HG03039 (cell line): ENCODE measurements around the gene NCF4.

Experiments used
- ATAC-seq: cut with Tn5 transposase; IDR thresholded peaks from one replicate; pipeline ENCODE4 v1.9.1; 2021; ENCODE audit warnings: mild to moderate bottlenecking, moderate library complexity; ENCODE audit not compliant: unreplicated experiment

The NCF4 gene

DNA sequence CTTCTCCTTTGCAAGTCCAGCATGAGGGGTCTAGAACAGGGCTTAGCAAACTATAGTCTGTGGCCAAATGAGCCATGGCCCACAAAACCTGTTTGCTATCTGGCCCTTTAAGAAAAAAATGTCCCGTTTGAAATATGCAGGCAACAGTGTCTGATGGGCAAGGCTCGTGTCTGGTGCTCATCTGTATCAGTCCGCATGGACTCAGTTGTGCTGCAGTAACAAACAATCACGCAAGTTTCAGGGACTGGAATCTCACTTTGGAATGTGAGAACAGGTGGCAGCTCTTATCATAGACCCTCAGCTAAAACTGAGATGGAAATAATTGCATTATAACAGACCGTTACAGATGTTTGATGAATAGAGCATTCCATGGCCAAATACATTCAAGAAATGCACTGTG lies 24.9 kb upstream of the NCF4 start:
- no peak for ATAC-seq

DNA sequence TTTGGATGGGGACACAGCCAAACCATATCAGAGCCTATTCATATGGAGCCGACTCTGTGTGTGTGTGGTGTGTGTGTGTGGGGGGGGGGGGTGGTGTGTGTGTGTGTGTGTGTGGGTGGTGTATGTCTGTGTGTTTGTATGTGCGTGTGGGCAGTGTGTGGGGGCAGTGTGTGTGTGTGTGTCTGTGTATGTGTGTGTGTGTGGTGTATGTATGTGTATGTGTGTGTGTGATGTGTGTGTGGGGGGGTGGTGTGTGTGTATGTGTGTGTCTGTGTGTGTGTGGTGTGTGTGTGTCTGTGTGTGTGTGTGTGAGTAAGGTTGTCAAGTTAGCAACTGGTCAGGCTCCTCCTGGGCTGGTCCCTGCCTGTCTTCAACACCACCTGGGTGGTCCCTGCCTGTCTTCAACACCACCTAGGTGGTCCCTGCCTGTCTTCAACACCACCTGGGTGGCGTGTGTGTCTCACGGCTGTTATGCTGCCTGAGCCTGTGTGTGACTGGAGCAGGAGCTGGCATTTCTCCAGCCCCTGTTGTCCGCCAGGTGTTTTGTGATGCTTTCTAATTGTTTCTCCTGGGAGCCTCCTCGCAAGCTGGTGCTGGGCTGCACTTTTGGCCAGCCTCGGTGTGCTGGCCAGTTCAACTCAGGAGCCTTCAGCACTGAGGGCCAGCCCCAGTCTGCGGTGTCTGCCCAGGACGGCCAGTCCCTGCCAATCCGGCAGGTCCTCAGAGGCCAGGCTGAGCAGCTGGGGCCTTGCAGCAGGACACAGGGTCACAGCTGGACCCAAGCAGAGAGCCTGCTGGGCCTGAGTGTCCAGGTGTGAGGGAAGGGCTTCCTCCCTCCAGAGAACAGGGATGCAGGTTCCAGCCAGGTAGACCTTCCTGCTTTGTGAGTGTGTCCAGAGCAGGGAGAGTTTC lies 22.4 kb upstream of the NCF4 start:
- no peak for ATAC-seq

DNA sequence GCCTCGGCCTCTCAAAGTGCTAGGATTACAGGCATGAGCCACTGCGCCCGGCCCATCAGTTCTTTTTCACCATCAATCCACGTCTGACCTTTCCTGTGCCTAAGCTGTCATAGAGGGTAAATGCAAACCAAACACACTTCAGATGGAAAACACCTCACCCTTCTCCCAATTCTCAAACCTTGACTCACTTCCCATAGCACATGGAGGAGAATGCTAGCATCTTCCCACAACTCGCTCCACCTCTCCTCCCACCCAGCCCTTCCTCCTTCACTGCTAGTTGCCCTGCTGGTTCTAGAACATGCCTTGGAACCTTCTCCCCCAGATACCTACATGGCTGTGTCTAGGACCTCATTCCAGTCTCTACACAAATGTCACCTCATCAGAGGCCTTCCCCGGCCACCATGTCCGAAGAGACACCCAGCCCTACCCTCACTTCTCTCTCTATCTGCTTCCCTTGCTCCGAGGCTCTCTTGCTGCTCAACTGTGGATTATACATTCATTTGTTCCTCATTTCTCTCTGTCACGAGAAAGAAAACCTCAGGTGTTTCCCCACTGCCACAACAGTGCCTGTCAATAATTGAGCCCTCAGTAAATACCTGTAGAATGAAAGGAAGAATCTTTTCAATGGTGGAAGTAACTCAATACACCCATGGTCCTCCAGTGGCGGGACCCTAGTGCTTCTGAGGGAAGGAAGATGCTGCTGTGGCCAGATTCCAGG lies 21.3 kb upstream of the NCF4 start:
- ATAC-seq, result no peak

DNA sequence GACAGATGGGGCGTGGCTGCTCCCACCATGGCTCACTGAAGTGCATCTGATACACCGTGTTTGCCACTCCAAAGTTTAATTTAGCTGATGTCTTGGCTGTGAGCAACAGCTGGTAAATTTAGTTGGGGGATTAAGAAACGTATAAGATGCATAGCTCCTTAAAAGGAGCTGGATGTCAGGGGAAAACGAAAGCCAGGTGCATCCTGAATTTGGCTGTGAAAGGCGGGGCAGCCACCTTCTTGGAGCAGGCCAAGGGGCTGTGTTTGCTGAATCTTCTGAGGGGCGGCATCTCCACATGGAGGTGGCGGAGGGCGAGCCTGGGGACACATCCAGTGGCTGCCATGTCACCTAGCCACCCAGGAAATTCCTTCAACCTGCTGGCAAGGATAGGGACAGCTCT lies 20.7 kb upstream of the NCF4 start:
- no peak for ATAC-seq

DNA sequence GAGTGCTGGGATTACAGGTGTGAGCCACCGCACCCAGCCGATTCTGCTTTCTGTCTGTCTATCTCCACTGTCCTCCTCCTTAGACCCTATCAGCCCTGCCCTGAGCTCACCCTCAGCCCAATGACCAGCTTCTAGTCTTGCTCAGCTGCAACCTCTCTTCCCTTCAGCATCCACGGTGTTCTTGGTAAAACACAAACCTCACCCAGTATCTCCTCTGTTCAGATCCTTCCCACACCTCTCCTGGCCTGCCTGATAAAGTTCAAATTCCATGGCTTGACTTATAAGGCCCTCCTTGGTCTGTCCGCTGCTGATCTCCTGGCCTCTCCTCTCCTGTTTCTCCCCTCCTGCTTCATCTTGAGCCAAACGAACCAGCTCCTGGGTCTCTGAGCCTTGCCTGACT lies 14.5 kb upstream of the NCF4 start:
- no peak for ATAC-seq

DNA sequence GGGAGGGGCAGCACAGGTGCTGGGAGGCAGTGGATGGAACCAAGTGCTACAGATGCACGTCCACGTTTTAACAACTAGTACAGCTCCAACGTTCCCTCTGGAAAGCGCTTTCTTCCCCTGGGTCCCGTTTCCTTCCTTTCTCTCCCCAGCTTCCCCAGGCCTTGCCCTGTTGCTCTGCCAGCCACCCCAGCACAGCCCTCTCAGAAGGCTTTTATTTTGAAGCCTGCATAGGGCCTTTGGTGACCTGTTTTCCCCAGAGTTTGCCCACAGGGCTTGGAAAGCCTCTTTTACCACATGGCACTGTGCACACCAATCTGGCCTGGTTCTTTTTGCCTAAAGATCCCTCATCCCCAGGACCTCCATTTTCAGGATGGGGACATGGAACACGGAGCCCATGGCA lies 13.9 kb upstream of the NCF4 start:
- ATAC-seq, result no peak

DNA sequence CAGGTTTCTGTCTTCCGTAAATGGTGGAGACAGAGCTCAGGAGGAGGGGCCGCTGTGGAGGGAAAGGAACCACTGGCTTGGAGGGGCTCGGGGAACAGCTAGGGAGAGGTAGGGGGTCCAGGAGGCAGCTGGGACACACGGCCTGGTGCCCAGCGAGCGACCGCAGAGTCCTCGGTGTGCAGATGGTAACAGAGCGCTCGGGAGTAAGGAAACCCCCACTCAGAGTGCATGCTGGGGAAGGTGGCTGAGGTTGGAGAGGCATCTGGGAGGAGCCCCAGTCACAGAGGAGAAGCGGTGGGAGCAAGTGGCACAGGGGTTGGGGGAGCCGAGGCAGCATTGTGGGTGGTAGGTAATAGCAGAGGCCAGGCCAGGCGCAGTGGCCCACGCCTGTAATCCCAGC lies 10.8 kb upstream of the NCF4 start:
- ATAC-seq, result no peak

DNA sequence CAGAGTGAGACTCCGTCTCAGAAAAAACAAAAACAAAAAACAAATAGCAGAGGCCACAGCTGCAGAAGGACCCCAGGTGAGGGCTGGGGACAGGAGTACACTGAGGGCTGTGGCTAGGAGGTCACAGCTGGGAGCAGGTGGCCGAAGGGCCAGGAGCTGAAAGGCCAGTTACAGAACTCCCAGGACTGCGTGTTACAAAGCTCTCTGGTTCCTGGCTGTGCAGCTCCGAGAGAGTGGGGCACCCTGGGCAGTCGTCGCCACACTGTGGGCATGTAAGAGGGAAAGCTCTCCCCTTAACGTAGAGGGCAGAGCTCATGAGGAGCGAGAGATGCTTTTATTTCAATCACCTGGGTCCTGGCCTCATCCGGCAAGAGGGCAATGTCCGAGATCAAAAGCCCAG lies 10.1 kb upstream of the NCF4 start:
- no peak for ATAC-seq

DNA sequence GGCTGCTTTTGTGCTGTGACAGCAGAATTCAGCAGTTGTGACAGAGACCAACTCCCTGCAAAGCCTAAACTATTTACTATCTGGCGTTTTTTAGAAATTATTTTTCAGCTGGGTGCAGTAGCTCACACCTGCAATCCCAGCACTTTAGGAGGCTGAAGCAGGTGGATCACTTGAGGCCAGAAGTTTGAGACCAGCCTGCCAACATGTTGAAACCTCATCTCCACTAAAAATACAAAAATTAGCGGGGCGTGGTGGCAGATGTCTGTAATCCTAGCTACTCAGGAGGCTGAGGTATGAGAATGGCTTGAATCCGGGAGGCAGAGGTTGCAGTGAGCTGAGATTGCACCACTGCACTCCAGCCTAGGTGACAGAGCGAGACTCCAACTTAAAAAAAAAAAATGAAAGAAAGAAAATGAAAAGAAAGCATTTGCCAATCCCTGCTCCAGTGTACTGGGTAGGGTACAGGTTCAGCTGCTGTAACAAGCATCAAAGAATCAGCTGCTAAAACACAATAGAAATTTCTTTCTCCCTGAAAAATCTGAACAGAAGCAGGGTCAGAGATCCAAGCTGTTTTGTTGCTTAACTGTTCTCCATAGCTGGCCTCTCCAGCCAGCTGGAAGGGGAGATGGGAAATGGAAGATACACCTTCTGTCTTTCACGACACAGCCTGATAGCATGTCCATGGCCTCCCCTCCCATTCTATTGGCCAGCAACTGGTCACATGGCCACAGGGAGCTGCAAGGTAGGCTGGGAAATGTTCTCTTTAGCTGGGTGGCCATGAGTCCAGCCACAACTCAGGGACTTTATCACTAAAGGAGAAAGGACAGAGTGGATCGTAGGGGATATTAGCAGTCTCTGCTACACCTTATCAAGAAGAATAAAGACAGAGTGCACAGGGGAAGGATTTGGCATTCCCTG lies 8.5 kb upstream of the NCF4 start:
- ATAC-seq, result no peak

DNA sequence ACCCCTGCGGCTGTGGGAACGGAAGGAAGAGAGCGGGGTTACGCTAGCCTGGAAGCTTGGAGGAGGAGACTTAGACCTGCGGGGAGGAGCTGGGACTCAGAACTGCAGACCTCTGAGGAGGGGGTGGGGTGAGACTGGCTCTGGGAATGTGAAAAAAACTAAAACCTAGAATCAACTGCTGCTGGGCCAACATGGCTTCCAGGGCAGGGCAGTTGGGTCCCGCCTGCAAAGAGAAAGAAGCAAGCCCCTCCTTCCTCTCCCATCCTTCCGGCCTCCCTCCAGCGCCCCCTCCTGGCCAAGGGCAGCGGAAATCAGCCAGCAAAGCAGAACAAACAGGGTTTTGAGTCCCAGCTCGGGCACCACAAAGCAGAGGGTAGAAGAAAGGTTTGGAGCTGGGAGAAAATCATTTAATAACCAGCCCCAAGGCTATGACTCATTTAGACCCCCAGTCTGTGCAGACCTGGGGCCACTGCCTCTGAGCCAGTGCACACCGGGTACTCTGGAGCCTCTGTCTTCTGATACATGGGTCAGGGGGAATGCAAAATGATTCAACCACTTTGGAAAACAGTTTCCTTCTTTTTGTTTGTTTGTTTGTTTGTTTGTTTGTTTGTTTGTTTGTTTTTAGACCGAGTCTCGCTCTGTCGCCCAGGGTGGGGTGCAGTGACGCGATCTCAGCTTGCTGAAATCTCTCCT lies 7.3 kb upstream of the NCF4 start:
- ATAC-seq, result no peak

DNA sequence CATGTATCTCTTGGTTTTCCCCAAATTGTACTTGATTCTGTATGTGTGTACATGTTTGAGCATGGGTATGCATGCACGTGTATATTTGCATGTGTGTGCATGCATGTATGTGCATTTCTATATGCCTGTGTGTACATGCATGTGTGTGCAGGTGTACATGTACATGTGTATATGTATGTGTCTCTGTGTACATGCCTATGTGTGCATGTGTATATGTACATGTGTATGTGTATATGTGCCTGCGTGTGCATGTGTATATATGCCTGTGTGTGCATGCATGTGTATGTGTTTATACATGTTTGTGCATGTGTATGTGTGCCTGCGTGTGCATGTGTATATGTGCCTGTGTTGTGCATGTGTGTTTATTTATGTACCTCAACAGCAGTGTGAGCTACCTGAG lies 5.3 kb upstream of the NCF4 start:
- no peak for ATAC-seq

DNA sequence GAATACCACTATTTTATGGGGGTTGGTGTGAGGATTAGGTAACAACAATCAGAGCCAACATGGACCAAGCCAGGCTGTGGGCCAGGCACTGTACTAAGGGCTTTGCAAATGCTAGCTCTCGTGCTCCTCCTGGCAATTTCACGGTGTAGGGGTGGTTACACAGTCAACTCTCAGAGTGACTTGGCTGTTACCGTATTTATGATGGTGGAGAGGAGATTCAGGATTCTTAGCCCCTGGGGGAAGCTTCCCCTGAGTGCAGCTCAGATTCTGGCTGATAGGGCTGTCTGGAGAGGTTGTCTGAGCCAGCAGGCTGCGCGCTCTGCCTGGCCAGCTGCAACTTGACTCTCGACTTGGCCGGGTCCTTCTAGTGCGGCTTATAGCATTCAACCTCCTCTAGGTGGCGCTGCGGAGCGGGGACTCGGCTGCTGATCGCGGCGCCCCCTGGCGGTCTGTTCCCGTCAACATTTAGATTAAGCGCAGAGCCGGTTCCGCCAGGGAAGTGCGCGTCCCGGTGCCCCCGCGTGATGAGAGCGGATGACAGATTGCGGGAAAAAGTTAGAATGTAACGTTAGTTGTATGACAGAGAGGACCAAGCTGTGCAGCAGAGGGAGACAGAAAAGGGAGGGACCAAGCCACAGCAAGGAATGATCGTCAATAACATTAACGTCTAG lies 4.5 kb upstream of the NCF4 start:
- no peak for ATAC-seq

DNA sequence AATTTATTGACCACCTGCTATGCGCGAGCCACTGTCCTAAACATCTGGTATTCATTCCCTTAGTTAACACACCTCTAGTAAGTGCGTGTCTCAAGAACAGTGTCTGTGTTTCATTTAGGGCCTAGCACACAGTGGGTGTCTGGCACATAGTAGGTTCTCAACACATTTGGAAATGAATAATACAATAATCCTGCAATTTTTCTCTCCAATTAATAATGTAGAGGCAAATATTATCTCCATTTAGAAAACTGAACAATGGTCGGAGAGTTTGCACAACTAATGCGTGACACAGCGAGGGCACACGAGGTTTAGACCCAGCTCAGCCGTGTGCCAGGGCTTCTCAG lies 4.0 kb upstream of the NCF4 start:
- ATAC-seq, result no peak

DNA sequence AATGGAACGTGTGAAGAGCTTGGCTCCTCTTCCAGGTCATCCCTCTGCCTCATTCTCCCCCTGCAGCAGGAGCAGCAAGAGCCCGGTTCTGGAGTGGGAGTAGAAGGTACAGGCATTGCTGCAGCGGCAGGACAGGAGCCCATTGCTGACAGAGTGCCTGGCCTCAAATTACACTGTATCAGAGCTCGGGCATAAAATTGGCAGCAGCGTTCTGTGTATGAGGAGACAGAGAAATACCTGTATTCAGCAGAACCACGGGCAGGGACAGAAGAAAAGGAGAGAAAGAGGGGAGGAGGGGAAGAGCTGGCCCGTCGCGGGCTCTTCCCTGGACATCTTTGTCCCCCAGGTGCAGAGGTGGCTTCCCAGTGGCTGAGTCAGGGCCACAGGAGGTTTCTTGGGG lies 2.6 kb upstream of the NCF4 start:
- ATAC-seq, result no peak

DNA sequence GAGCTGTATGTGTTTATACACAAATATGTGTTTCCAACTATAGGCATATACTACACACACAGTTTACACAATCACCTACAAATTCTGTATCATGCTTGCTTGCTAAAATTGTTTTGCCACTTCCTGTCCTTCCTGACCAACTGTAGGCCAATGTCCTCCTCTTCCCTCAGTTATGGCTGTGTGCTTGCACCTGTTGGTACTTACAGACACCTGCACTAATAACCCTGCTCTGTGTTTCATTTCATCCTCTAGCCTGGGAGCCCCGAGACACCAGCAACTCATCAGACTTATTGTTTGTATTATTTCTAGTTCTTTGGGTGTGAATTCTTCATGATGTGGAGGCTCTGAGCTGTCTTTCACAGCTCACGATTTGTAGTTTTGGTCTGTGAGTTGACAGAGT lies 1.8 kb upstream of the NCF4 start:
- ATAC-seq, result no peak

DNA sequence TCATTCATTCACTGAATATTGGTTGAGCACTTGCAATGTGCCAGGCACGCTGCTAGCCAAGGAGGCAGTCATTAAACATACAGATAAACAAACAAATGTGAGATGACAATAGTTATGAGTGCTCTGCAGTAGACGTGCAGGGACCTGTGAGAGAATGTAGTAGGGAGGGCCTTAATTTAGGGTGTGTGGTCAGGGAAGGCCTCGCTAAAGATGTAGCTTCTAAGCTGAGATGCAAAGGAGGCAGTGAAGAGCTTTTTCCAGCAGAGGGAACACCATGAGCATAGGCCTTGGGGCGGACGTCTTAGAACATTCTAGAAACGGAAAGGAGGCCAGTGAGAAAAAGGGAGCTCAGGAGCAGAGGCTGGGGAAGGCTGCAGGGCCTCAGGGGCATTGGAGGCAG lies 789 bp upstream of the NCF4 start:
- no peak for ATAC-seq

DNA sequence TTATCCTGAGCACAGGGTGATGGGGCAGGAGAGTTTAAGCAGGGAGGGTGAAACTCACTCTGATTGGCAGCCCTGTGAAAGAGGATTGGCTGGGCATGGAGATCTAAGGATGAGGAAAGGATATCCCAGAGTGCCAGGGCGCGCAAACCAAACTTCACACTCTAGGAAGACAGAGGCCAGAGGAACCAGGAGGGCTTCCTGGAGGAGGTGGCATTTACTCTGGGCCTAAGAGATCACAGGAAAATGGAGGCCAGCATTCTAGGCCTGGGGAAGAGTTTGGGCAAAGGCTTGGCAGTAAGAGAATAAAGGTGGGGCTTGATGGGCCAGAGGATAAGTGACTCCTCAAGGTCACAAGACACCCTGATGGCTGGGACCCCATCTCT lies 377 bp upstream of the NCF4 start:
- no peak for ATAC-seq

DNA sequence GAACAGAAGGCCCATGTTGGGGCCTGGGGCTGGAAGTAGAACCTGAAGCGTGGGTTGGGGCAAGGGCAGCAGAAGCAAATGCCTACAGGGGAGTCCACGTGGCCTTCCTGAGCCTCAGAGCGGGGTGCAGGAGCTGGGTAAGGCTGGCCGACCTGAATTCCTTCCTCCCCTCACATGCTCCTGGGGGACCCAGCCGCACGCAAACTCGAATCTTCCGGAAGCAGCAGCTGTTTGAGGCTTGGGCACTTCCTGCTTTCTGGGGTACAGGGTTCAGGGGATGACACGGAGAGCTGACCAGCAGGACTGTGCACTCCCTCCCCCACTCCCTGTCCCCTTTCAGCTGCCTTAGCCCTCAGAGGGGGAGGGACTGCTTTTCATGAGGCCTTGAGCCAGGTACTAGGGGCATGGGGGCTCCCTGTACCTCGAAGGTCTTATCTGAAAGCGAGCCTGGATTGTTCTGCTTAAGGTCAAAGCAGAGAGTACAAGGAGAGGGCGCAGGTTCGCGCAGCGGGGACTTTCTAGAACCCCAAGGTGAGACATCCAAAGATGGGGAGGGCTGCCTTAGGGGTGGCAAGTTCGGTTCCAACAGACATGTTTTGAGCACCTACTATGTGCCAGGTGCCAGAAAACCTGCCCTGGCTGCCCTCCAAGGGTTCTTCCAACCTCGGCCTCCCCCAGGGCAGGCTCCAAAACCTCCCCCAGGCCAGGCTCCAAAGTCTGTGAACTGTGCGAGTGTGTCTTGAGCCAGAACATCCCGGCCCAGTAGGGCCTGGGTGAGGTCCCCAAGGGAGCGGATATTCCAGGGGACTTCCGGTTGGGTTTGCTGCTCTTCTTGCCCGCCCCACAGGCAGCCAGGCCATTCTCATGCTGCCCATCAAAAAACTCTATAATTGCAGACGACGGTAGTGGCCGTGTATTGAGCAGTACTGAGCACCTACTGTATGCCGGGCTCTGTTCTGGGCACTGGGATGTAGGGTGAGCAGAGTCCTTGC lies 1.7 kb downstream of the NCF4 start:
- ATAC-seq, result no peak

DNA sequence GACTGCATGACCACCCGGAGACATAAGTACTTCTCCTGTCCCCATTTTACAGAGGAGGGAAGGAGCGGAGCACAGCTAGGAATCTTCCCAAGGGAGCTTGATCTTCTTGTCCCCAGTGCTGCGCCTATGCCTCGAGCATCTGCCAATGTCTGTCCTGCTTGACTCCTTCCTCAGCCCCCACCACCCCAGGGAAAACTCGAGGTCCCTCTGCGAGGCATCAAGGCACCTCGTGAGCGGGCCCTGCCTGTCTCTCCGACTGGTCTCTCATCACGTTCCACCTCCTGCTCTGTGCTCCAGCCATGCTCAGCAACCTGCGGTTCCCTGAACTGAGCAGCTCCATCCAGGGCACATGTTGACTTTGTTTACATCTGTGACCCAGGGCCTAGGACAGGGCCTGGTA lies 2.5 kb downstream of the NCF4 start:
- ATAC-seq, result no peak
